Activated T-helper 9 cell treated with anti-CD3 and anti-CD28 coated beads, Interleukin-2, amount 50 U/mL, for 16 hours (primary cell): ENCODE results near the gene KCNJ10.

Source experiments
- DNase-seq: peaks from one replicate; pipeline ENCODE4 v3.0.0-alpha.2; 2020; ENCODE audit warnings: low read depth

The KCNJ10 gene

GRCh38 chr1:160098852-160099561 is 29.0 kb upstream of the KCNJ10 start:
- peak; percentile 98 for DNase-seq

GRCh38 chr1:160097911-160098851 is 28.2 kb upstream of the KCNJ10 start, which contains the start of gene IGSF8:
TSS of gene IGSF8 (minus strand) at chr1:160098619. CDS start at chr1:160098472, 147 bp downstream.
- DNase-seq = peak; percentile 88

GRCh38 chr1:160097151-160097910 is 27.4 kb upstream of the KCNJ10 start:
- no peak for DNase-seq

GRCh38 chr1:160096274-160097116 is 26.5 kb upstream of the KCNJ10 start:
- DNase-seq = no peak

GRCh38 chr1:160095382-160096105 is 25.6 kb upstream of the KCNJ10 start:
- no peak for DNase-seq

GRCh38 chr1:160094806-160095205 is 24.8 kb upstream of the KCNJ10 start:
- DNase-seq = no peak

GRCh38 chr1:160094291-160094625 is 24.3 kb upstream of the KCNJ10 start:
- DNase-seq = no peak

- DNase-seq = no peak
These were observed 23.8 kb upstream of the KCNJ10 start for GRCh38 chr1:160093624-160094290.

- no peak for DNase-seq
These were observed 23.1 kb upstream of the KCNJ10 start for GRCh38 chr1:160093069-160093395.

GRCh38 chr1:160092366-160093068 is 22.6 kb upstream of the KCNJ10 start:
- no peak for DNase-seq

GRCh38 chr1:160091666-160092223 is 21.8 kb upstream of the KCNJ10 start:
- no peak for DNase-seq

GRCh38 chr1:160090760-160091159 is 20.8 kb upstream of the KCNJ10 start:
- no peak for DNase-seq

- DNase-seq = no peak
These were observed 19.9 kb upstream of the KCNJ10 start for GRCh38 chr1:160089883-160090282.

- DNase-seq = no peak
These were observed 17.2 kb upstream of the KCNJ10 start for GRCh38 chr1:160087118-160087662.

- no peak for DNase-seq
These were observed 16.5 kb upstream of the KCNJ10 start for GRCh38 chr1:160086456-160086892.

GRCh38 chr1:160085686-160086455 is 15.9 kb upstream of the KCNJ10 start:
- DNase-seq = peak; percentile 62

GRCh38 chr1:160084771-160085321 is 14.9 kb upstream of the KCNJ10 start:
- DNase-seq = no peak
